Activated CD8-positive, alpha-beta memory T cell treated with anti-CD3 and anti-CD28 coated beads, Interleukin-2, amount 10 ng/mL, durations not matched to agents 7 days and 5 days (primary cell): ENCODE data around the gene OR51E2. TPM values are rescaled to one million over a fixed set of nuclear protein-coding genes. Genes with fewer than 3 reads are reported as not detected.

Source experiments
- ATAC-seq: fragments of 150-1000 bp; cut with Tn5 transposase; one replicate; pipeline ENCODE4 v1.10.0; 2021; ENCODE audit warnings: moderate library complexity
- CTCF ChIA-PET: fragments of 350-600 bp; sonication (Branson Sonifier 250); formaldehyde crosslinking; loops from one replicate; lab custom pipeline; 2021; ENCODE audit warnings: antibody characterized with exemption; lab: Charles Lee
- DNase-seq: peaks from one replicate; pipeline ENCODE4 v3.0.0-alpha.2; 2020
- H3K27ac Mint-ChIP-seq: one replicate; pipeline ENCODE4 v1.8.0; 2021; ENCODE audit warnings: mild to moderate bottlenecking, mixed read lengths
- H3K27me3 Mint-ChIP-seq: one replicate; pipeline ENCODE4 v1.8.0; 2021; ENCODE audit warnings: mixed read lengths
- H3K36me3 Mint-ChIP-seq: one replicate; pipeline ENCODE4 v1.8.0; 2021; ENCODE audit warnings: mild to moderate bottlenecking, mixed read lengths
- H3K4me1 Mint-ChIP-seq: one replicate; pipeline ENCODE4 v1.8.0; 2021; ENCODE audit warnings: mixed read lengths
- H3K4me3 Mint-ChIP-seq: one replicate; pipeline ENCODE4 v1.8.0; 2021; ENCODE audit warnings: mild to moderate bottlenecking, moderate library complexity, mixed read lengths
- H3K9me3 Mint-ChIP-seq: one replicate; pipeline ENCODE4 v1.8.0; 2022; ENCODE audit warnings: low read depth, mixed read lengths
- total RNA-seq, 2 experiments: library from RNA; stranded (reverse); gene quantifications; one replicate each; pipeline ENCODE4 v1.2.3, GENCODE V29; 2021

Gene OR51E2
- total RNA-seq, 2 experiments from 2014 or later, result not detected

- H3K4me1 Mint-ChIP-seq, result no peaks in the 10 kb centered on the region
- H3K4me3 Mint-ChIP-seq, result no peak overlapping the region
- CTCF ChIA-PET, result no interaction called here
- ATAC-seq (no peak), DNase-seq (no peak)
- no peaks in the 10 kb centered on the region for H3K27me3 Mint-ChIP-seq
- no peak overlapping the region for H3K27ac Mint-ChIP-seq
- no peaks in the 10 kb centered on the region for H3K36me3 Mint-ChIP-seq
- no peaks in the 10 kb centered on the region for H3K9me3 Mint-ChIP-seq
Measured at GRCh38 chr11:4682623-4683419, 14.8 kb downstream of the OR51E2 start.

- H3K4me1 Mint-ChIP-seq, result no peaks in the 10 kb centered on the region
- H3K36me3 Mint-ChIP-seq, result no peaks in the 10 kb centered on the region
- H3K27ac Mint-ChIP-seq, result no peak overlapping the region
- H3K4me3 Mint-ChIP-seq, result no peak overlapping the region
- H3K27me3 Mint-ChIP-seq, result no peaks in the 10 kb centered on the region
- DNase-seq, result no peak
- CTCF ChIA-PET, result no interaction called here
- H3K9me3 Mint-ChIP-seq, result no peaks in the 10 kb centered on the region
- ATAC-seq, result no peak
Measured at GRCh38 chr11:4680341-4680740, 17.3 kb downstream of the OR51E2 start.

- Mint-ChIP-seq H3K9me3 (no peaks in the 10 kb centered on the region), H3K4me1 (no peaks in the 10 kb centered on the region), H3K36me3 (no peaks in the 10 kb centered on the region), H3K27me3 (peaks cover 6% of the 10 kb centered on the region), H3K4me3 (no peak overlapping the region), H3K27ac (no peak overlapping the region)
- no peak for DNase-seq
- no peak for ATAC-seq
- CTCF ChIA-PET, result no interaction called here
Measured at GRCh38 chr11:4677948-4678347, 19.7 kb downstream of the OR51E2 start.

- Mint-ChIP-seq H3K27me3 (peaks cover 6% of the 10 kb centered on the region), H3K27ac (no peak overlapping the region), H3K4me3 (no peak overlapping the region), H3K9me3 (no peaks in the 10 kb centered on the region), H3K36me3 (no peaks in the 10 kb centered on the region), H3K4me1 (no peaks in the 10 kb centered on the region)
- CTCF ChIA-PET, result no interaction called here
- DNase-seq, result no peak
- ATAC-seq, result no peak
Measured at GRCh38 chr11:4673781-4674180, 23.9 kb downstream of the OR51E2 start.

- CTCF ChIA-PET, result no interaction called here
- Mint-ChIP-seq H3K27ac (no peak overlapping the region), H3K36me3 (no peaks in the 10 kb centered on the region), H3K4me3 (no peak overlapping the region), H3K27me3 (peaks cover 6% of the 10 kb centered on the region), H3K4me1 (no peaks in the 10 kb centered on the region), H3K9me3 (no peaks in the 10 kb centered on the region)
- ATAC-seq, result no peak
- no peak for DNase-seq
Measured at GRCh38 chr11:4672470-4672869, 25.2 kb downstream of the OR51E2 start.

GRCh38 chr11:4671741-4672140 is 25.9 kb downstream of the OR51E2 start:
- Mint-ChIP-seq H3K4me1 (no peaks in the 10 kb centered on the region), H3K36me3 (no peaks in the 10 kb centered on the region), H3K9me3 (no peaks in the 10 kb centered on the region), H3K27me3 (peaks cover 6% of the 10 kb centered on the region), H3K4me3 (no peak overlapping the region), H3K27ac (no peak overlapping the region)
- no peak for ATAC-seq
- no peak for DNase-seq
- CTCF ChIA-PET, result no interaction called here

GRCh38 chr11:4665424-4665823 is 32.2 kb downstream of the OR51E2 start:
- CTCF ChIA-PET, result no interaction called here
- no peaks in the 10 kb centered on the region for H3K9me3 Mint-ChIP-seq
- no peaks in the 10 kb centered on the region for H3K4me1 Mint-ChIP-seq
- H3K36me3 Mint-ChIP-seq, result no peaks in the 10 kb centered on the region
- DNase-seq (no peak), ATAC-seq (no peak)
- no peak overlapping the region for H3K4me3 Mint-ChIP-seq
- H3K27ac Mint-ChIP-seq, result no peak overlapping the region
- peaks cover 12% of the 10 kb centered on the region for H3K27me3 Mint-ChIP-seq

GRCh38 chr11:4664786-4665185 is 32.9 kb downstream of the OR51E2 start:
- Mint-ChIP-seq H3K36me3 (no peaks in the 10 kb centered on the region), H3K9me3 (no peaks in the 10 kb centered on the region), H3K4me1 (no peaks in the 10 kb centered on the region), H3K27ac (no peak overlapping the region), H3K27me3 (peaks cover 14% of the 10 kb centered on the region), H3K4me3 (no peak overlapping the region)
- CTCF ChIA-PET, result no interaction called here
- DNase-seq (no peak), ATAC-seq (no peak)

- peaks cover 14% of the 10 kb centered on the region for H3K27me3 Mint-ChIP-seq
- CTCF ChIA-PET, result interaction anchor here (1.2 kb wide), 1 partner anchor 29 kb away, joined by 3 read pairs; no protein-coding TSS in a partner anchor
- no peak for DNase-seq
- H3K4me1 Mint-ChIP-seq, result no peaks in the 10 kb centered on the region
- no peak overlapping the region for H3K27ac Mint-ChIP-seq
- no peak for ATAC-seq
- H3K9me3 Mint-ChIP-seq, result no peaks in the 10 kb centered on the region
- H3K36me3 Mint-ChIP-seq, result no peaks in the 10 kb centered on the region
- H3K4me3 Mint-ChIP-seq, result no peak overlapping the region
Measured at GRCh38 chr11:4664183-4664582, 33.5 kb downstream of the OR51E2 start.

- Mint-ChIP-seq H3K36me3 (no peaks in the 10 kb centered on the region), H3K4me1 (no peaks in the 10 kb centered on the region), H3K27ac (no peak overlapping the region), H3K9me3 (no peaks in the 10 kb centered on the region), H3K27me3 (peaks cover 20% of the 10 kb centered on the region), H3K4me3 (no peak overlapping the region)
- ATAC-seq (no peak), DNase-seq (no peak)
- CTCF ChIA-PET, result no interaction called here
Measured at GRCh38 chr11:4662876-4663275, 34.8 kb downstream of the OR51E2 start.

- Mint-ChIP-seq H3K9me3 (no peaks in the 10 kb centered on the region), H3K4me3 (no peak overlapping the region), H3K27me3 (peaks cover 12% of the 10 kb centered on the region), H3K36me3 (no peaks in the 10 kb centered on the region), H3K4me1 (no peaks in the 10 kb centered on the region), H3K27ac (no peak overlapping the region)
- CTCF ChIA-PET, result interaction anchor here (0.6 kb wide), 1 partner anchor 1655 kb away, joined by 3 read pairs; no protein-coding TSS in a partner anchor
- DNase-seq, result no peak
- no peak for ATAC-seq
Measured at GRCh38 chr11:4658629-4659445, 38.8 kb downstream of the OR51E2 start.

- peaks cover 13% of the 10 kb centered on the region for H3K27me3 Mint-ChIP-seq
- CTCF ChIA-PET, result no interaction called here
- peak overlapping the region; percentile 34 for H3K27ac Mint-ChIP-seq
- H3K4me3 Mint-ChIP-seq, result no peak overlapping the region
- H3K4me1 Mint-ChIP-seq, result no peaks in the 10 kb centered on the region
- no peaks in the 10 kb centered on the region for H3K9me3 Mint-ChIP-seq
- no peaks in the 10 kb centered on the region for H3K36me3 Mint-ChIP-seq
- DNase-seq, result no peak
- ATAC-seq, result peak; percentile 66
Measured at GRCh38 chr11:4654635-4655369, 42.9 kb downstream of the OR51E2 start.

GRCh38 chr11:4647766-4648165 is 49.9 kb downstream of the OR51E2 start:
- DNase-seq (no peak), ATAC-seq (no peak)
- CTCF ChIA-PET, result interaction anchor here (1.3 kb wide), 1 partner anchor 11 kb away, joined by 5 read pairs; the partner anchor contains the start of gene OR51D1
- no peaks in the 10 kb centered on the region for H3K36me3 Mint-ChIP-seq
- H3K9me3 Mint-ChIP-seq, result no peaks in the 10 kb centered on the region
- no peak overlapping the region for H3K27ac Mint-ChIP-seq
- no peak overlapping the region for H3K4me3 Mint-ChIP-seq
- no peaks in the 10 kb centered on the region for H3K4me1 Mint-ChIP-seq
- peaks cover 14% of the 10 kb centered on the region for H3K27me3 Mint-ChIP-seq
